CD4-positive, alpha-beta T cell treated with Interleukin-15 for 1 hour (primary cell): Measurements from ENCODE around the gene CYP4X1.
"Not testable (repeated sequence)": the region's sequence is repeated elsewhere in the genome, so short reads cannot be mapped to it uniquely, and the experiment has no call there.

Experiments
- DNase-seq: peaks from one replicate; pipeline ENCODE4 v3.0.0-alpha.2; 2020

The CYP4X1 gene

DNA sequence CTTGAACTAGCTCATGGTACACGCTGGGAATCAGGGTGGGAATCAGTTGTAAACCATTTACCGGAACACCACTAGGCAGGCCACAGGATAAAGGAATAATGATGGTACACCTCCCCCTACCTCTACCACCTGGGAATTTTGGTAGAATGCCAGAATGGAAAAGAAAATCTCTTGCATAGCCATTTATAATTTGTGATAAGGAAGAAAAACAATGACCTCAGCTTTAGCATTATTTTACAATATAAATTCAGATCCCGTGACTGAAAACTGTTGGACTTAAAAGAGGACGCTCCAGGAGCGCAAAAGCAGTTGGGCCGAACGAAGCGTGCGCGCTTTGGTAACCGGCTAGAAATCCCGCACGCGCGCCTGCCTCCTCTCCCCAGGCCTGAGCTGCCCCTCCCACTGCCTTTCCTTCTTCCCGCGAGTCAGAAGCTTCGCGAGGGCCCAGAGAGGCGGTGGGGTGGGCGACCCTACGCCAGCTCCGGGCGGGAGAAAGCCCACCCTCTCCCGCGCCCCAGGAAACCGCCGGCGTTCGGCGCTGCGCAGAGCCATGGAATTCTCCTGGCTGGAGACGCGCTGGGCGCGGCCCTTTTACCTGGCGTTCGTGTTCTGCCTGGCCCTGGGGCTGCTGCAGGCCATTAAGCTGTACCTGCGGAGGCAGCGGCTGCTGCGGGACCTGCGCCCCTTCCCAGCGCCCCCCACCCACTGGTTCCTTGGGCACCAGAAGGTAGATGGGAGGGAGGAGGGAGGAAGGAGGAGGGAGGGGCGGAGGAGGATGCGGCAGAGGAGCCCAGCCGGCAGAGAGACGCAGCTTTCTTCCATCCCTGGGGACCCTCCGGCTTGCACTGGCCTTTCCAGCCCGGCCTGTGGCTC, at the start of gene CYP4X1:
CYP4X1 (plus strand) TSS at position 402 of the 873 bp plus-strand sequence; CDS start at position 551, 149 bp downstream.
- DNase-seq: no peak

GRCh38 chr1:46983166-46983829, 40.2 kb upstream of the CYP4X1 start:
- no peak for DNase-seq

GRCh38 chr1:46983830-46984586, 39.5 kb upstream of the CYP4X1 start:
- no peak for DNase-seq

DNA sequence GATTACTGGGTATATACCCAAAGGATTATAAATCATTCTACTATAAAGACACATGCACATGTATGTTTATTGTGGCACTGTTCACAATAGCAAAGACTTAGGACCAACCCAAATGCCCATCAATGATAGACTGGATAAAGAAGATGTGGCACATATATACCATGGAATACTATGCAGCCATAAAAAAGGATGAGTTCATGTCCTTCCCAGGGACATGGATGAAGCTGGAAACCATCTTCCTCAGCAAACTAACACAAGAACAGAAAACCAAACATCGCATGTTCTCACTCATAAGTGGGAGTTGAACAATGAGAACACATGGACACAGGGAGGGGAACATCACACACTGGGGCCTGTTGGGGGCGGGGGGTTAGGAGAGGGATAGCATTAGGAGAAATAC, 32.9 kb upstream of the CYP4X1 start:
- DNase-seq: not testable (repeated sequence)

- DNase-seq: no peak
Measured at GRCh38 chr1:46991083-46991923, 32.2 kb upstream of the CYP4X1 start.

DNA sequence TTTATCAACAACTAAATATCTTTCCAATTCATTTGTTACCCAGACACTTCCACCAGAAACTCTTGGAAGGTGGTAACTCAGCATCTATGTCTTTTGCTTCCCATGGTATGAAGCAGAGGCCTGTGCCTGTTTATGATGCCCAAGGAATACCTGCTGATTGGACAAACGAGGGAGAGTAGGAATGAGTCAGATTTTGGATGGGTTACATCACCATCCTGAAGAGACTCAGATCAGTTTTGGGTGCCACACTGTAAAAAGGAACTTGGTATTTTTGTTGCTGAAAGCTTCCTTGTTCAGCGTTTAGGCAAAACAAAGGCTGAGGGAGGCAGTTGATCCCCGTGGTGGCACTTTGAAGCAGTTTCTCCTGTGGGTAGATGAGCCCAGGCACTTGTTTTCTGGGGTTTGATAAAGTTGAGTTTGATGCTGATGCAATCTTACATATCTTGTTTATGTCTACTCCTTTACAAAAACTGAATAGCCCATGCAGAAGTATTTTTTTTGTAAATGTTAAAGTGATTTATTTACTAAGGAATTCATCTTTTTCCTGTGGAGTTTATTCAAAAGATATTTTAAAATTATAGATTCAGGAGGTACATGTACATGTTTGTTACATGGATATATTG, 26.7 kb upstream of the CYP4X1 start:
- no peak for DNase-seq

DNA sequence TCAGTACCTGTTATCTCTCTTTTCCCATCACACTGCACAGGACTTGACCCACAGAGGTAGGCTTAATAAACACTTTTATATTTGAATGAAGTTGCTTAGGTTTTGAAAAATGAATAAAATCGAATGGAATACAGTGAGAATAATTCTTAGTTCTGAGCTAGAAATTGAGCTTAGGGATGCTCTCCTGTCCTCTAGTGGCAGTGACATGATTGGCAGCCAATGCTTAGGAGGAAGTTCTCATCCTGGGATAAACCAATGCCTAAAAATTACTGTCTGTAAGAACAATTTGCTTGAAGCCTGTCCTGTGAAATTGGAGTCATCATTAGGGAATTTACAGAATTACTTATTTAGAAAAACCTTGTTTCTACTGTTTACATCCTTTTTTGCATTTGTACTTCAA, 21.3 kb upstream of the CYP4X1 start:
- no peak for DNase-seq

DNA sequence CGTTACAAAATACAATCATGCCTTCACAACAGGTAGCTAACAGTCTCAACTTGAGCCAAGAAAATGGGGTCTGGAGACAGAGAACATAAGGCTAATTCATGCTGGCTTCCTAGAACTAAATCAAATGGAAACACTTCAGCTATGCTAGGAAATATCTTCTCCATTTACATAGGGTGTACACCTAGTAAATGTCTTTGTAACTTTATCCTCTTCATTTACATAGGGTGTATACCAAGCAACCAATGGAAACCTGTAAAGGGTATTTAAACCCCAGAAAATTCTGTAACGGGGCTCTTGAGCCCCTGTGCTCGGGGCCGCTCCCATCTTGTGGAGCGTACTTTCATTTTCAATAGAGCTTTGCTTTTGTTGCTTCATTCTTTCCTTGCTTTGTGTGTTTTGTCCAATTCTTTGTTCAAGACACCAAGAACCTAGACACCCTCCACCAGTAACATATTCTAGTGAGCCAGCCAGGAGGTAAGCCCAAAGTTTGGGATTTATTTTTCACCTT, 19.5 kb upstream of the CYP4X1 start:
- DNase-seq: no peak

DNA sequence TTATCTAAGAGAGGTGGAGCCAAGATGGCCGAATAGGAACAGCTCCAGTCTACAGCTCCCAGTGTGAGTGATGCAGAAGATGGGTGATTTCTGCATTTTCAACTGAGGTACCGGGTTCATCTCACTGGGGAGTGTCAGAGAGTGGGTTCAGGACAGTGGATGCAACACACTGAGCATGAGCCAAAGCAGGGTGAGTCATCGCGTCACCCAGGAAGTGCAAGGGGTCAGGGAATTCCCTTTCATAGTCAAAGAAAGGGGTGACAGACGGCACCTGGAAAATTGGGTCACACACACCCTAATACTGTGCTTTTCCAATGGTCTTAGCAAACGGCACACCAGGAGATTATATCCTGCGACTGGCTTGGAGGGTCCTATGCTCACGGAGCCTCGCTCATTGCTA, 17.0 kb upstream of the CYP4X1 start:
- not testable (repeated sequence) for DNase-seq

- DNase-seq: no peak
Measured at GRCh38 chr1:47013293-47013692, 10.2 kb upstream of the CYP4X1 start.

- no peak for DNase-seq
Measured at GRCh38 chr1:47021070-47021469, 2.4 kb upstream of the CYP4X1 start.

GRCh38 chr1:47024141-47024801, 802 bp downstream of the CYP4X1 start:
- no peak for DNase-seq

DNA sequence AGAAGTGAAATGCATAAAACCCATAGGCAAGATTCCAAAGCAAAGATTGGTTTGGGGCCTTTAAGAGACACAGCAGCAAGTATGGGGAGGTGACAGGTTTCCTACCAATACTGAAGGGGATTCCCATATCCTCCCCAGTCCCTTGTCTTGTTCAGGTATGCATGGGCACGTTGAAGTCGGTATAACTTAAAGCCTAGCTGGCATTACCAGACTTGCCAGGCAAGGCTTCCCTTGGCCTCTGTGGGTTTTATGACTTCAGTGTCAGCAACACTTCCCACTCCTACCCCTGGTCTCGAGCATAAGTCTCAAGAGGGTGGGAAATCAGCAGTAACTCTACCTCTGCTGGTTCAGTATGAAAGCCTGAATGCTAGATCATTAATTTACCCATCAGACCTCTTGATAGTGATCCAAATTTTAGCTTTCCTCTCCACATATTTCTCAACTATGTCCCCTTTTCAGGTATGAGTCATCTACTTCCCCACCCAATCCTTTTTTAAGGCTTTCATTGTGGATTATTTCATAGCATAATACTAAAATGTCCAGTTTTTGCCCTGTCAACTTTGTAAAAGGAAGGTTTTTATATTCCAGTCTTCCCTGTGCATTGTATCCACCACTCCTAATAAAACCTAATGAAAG, 6.8 kb downstream of the CYP4X1 start:
- DNase-seq: no peak

- no peak for DNase-seq
Measured at GRCh38 chr1:47031059-47031458, 7.6 kb downstream of the CYP4X1 start.

- DNase-seq: no peak
Measured at GRCh38 chr1:47031585-47031984, 8.1 kb downstream of the CYP4X1 start.

- no peak for DNase-seq
Measured at GRCh38 chr1:47036764-47037163, 13.3 kb downstream of the CYP4X1 start.

GRCh38 chr1:47059376-47059775, 35.9 kb downstream of the CYP4X1 start:
- no peak for DNase-seq

GRCh38 chr1:47067097-47067594, 43.7 kb downstream of the CYP4X1 start, which contains the start of gene CYP4Z1:
Gene CYP4Z1, plus strand, starts transcription at chr1:47067231. Its CDS starts 260 bp downstream, at chr1:47067491.
- DNase-seq: no peak

DNA sequence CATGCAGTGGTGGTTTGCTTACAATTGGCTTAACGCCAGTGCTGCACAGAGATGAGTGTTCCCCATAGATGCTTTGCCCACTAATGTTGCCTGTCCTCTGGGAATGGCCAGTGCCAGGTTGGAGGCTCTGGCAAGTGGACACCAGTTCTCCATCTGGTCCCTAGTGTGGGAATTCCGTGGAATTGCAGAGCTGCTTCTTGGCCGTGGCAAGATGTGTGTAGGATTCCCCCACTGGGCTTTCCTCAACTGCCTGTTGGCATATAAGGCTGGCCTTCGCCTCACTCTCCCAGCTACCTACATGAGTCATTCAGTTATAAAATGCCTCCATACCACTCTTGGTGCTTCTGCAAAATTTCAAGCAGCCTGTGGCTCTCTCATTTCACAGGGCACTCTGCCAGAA, 45.6 kb downstream of the CYP4X1 start:
- DNase-seq: not testable (repeated sequence)

DNA sequence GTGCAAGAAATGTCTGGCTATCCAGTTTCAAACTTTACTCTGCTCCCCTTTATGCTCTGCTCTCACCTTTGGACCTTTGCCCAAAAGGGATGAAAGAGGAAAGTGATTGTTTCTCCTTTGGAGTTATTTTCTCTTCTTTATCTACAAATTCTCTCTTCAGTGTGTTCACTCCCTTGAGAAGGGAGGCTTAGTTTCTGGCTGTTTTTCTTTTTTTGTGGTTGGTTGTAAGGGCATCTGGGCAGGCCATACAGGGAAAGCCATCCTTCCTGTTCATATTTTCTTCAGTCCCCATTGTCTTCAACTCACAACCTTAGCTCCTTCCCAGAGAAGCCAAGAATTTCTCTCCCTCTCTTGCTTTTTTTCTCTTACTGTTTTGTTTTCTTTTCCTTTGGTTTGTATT, 46.0 kb downstream of the CYP4X1 start:
- DNase-seq: not testable (repeated sequence)
